Small intestine (tissue), 7 donors: ENCODE data around the gene FGGY. TPM values are rescaled to one million over a fixed set of nuclear protein-coding genes. Genes with fewer than 3 reads are reported as not detected.
A peak's percentile ranks its signal among the peaks of the same experiment; 100 is the strongest.
"Not testable (repeated sequence)": the region's sequence is repeated elsewhere in the genome, so short reads cannot be mapped to it uniquely, and the experiment has no call there.

Experiments used
- DNase-seq, 2 donors: peaks; one replicate each; pipeline versions ENCODE4 v3.0.0 to v3.0.0-alpha.2; 2013
- FAIRE-seq: peaks from 2 replicates; lab custom pipeline; 2012; peaks lifted over from hg19 to GRCh38; lab: Jason Lieb, UNC
- H3K27ac ChIP-seq, 3 donors: one replicate each; pipeline ENCODE4 v1.5.1; 2013; ENCODE audit warnings: low read length in 2 of 3, mild to moderate bottlenecking in 2 of 3, control low read depth in 1 of 3, inconsistent platforms in 1 of 3, low read depth in 1 of 3, moderate library complexity in 1 of 3
- H3K27me3 ChIP-seq, 3 donors: one replicate each; pipeline ENCODE4 v1.6.1; 2013; ENCODE audit warnings: low read length in 3 of 3, inconsistent platforms in 1 of 3; ENCODE audit not compliant: control insufficient read depth in 3 of 3, insufficient read depth in 3 of 3
- H3K36me3 ChIP-seq, 3 donors: one replicate each; pipeline ENCODE4 v1.6.1; 2013; ENCODE audit warnings: low read length in 3 of 3, inconsistent platforms in 1 of 3, low read depth in 1 of 3, mild to moderate bottlenecking in 1 of 3, moderate library complexity in 1 of 3; ENCODE audit not compliant: control insufficient read depth in 3 of 3, insufficient read depth in 2 of 3
- H3K4me1 ChIP-seq, 3 donors: one replicate each; pipeline ENCODE4 v1.6.1; 2013; ENCODE audit warnings: low read length in 2 of 3, inconsistent platforms in 1 of 3, low read depth in 1 of 3, mild to moderate bottlenecking in 1 of 3, moderate library complexity in 1 of 3; ENCODE audit not compliant: control insufficient read depth in 3 of 3, insufficient read depth in 2 of 3
- H3K4me3 ChIP-seq, 3 donors: one replicate each; pipeline ENCODE4 v1.5.1; 2013; ENCODE audit warnings: low read length in 3 of 3, control low read depth in 1 of 3, inconsistent platforms in 1 of 3, low read depth in 1 of 3, mild to moderate bottlenecking in 1 of 3, moderate library complexity in 1 of 3
- H3K9me3 ChIP-seq, 2 donors: one replicate each; pipeline ENCODE4 v1.6.1; 2013; ENCODE audit warnings: low read depth in 1 of 2, low read length in 1 of 2; ENCODE audit not compliant: control insufficient read depth in 2 of 2, insufficient read depth in 1 of 2
- WGBS, 3 donors: extraction: QIAGEN DNeasy Blood & Tissue Kit; methylation state at CpG; one replicate each; pipeline ENCODE4 v1.1.7; 2013; 5-methylcytosine and 5-hydroxymethylcytosine counted together
- polyA plus RNA-seq, 4 donors: library from polyadenylated mRNA; stranded (reverse) in 3 of 4; unstranded in 1 of 4; fragments of 200-250 nt in 3 of 4; fragments of 120-200 nt in 1 of 4; gene quantifications; one replicate each; pipeline versions ENCODE4 v1.2.1 to v1.2.3, GENCODE V29; 2013
- donor health status: healthy with polysubstance abuse.
- donor health status: control.
- donor health status: control.
- donor health status: Bipolar disorder and iron deficiency.
- donor health status: healthy.

Gene FGGY
- polyA plus RNA-seq, 4 donors, result 12.3 to 28.0 (median 15.0) TPM

GRCh38 chr1:59730302-59730701 lies 433.4 kb downstream of the FGGY start:
- Histone ChIP-seq H3K9me3 (peaks cover 0 to 4% of the 10 kb centered on the region in 2 donors), H3K27ac (peak overlapping the region in 2 of 3 donors; percentile 43 to 72), H3K4me1 (peaks cover 0 to 15% (median 8%) of the 10 kb centered on the region in 3 donors), H3K4me3 (no peak overlapping the region), H3K36me3 (peaks cover 0 to 13% (median 0%) of the 10 kb centered on the region in 3 donors), H3K27me3 (no peaks in the 10 kb centered on the region)
- FAIRE-seq (no peak), DNase-seq (no peak)
- 88 to 93% (median 92%) methylated on average over 1 of the region's 1 CpG for WGBS, 3 donors

GRCh38 chr1:59730759-59731478 lies 434.0 kb downstream of the FGGY start:
- H3K9me3 ChIP-seq, result peaks cover 0 to 10% of the 10 kb centered on the region in 2 donors
- H3K27ac ChIP-seq, result peak overlapping the region in 2 of 3 donors; percentile 43 to 74
- WGBS, 3 donors, result 26 to 34% (median 27%) methylated on average over 12 of the region's 12 CpGs
- H3K4me1 ChIP-seq, result peaks cover 0 to 15% (median 8%) of the 10 kb centered on the region in 3 donors
- H3K36me3 ChIP-seq, result peaks cover 0 to 13% (median 0%) of the 10 kb centered on the region in 3 donors
- no peaks in the 10 kb centered on the region for H3K27me3 ChIP-seq
- peak; percentile 91 to 92 for DNase-seq
- no peak for FAIRE-seq
- H3K4me3 ChIP-seq, result no peak overlapping the region

- peaks cover 0 to 13% (median 0%) of the 10 kb centered on the region in 3 donors for H3K36me3 ChIP-seq
- FAIRE-seq (no peak), DNase-seq (no peak)
- peaks cover 0 to 17% of the 10 kb centered on the region in 2 donors for H3K9me3 ChIP-seq
- no peaks in the 10 kb centered on the region for H3K27me3 ChIP-seq
- peaks cover 0 to 15% (median 8%) of the 10 kb centered on the region in 3 donors for H3K4me1 ChIP-seq
- no peak overlapping the region for H3K4me3 ChIP-seq
- 68 to 94% (median 81%) methylated on average over 1 of the region's 1 CpG for WGBS, 3 donors
- H3K27ac ChIP-seq, result peak overlapping the region in 2 of 3 donors; percentile 43 to 74
Observed at GRCh38 chr1:59731591-59731990, 434.7 kb downstream of the FGGY start.

- Histone ChIP-seq H3K36me3 (peaks cover 0 to 20% (median 0%) of the 10 kb centered on the region in 3 donors), H3K27ac (peak overlapping the region in 1 of 3 donors; percentile 74), H3K4me3 (no peak overlapping the region), H3K27me3 (no peaks in the 10 kb centered on the region), H3K4me1 (peaks cover 0 to 15% (median 8%) of the 10 kb centered on the region in 3 donors), H3K9me3 (peaks cover 0 to 25% of the 10 kb centered on the region in 2 donors)
- FAIRE-seq (no peak), DNase-seq (no peak)
- WGBS, 3 donors, result 75 to 95% (median 91%) methylated on average over 10 of the region's 10 CpGs
Observed at GRCh38 chr1:59732214-59732955, 435.5 kb downstream of the FGGY start.

- 90 to 94% (median 93%) methylated on average over 3 of the region's 3 CpGs for WGBS, 3 donors
- DNase-seq (no peak), FAIRE-seq (no peak)
- Histone ChIP-seq H3K27me3 (no peaks in the 10 kb centered on the region), H3K36me3 (peaks cover 0 to 20% (median 0%) of the 10 kb centered on the region in 3 donors), H3K9me3 (peaks cover 0 to 26% of the 10 kb centered on the region in 2 donors), H3K27ac (no peak overlapping the region), H3K4me1 (peaks cover 0 to 15% (median 8%) of the 10 kb centered on the region in 3 donors), H3K4me3 (no peak overlapping the region)
Observed at GRCh38 chr1:59733443-59734141, 436.7 kb downstream of the FGGY start.

GRCh38 chr1:59735927-59736326 lies 439.0 kb downstream of the FGGY start:
- H3K4me1 ChIP-seq, FAIRE-seq, DNase-seq, H3K4me3 ChIP-seq, H3K27ac ChIP-seq, H3K27me3 ChIP-seq: not testable (repeated sequence)
- H3K9me3 ChIP-seq, result peaks cover 0 to 26% of the 10 kb centered on the region in 2 donors
- WGBS, 3 donors, result 82 to 98% (median 95%) methylated on average over 3 of the region's 3 CpGs
- peaks cover 0 to 20% (median 0%) of the 10 kb centered on the region in 3 donors for H3K36me3 ChIP-seq

GRCh38 chr1:59736744-59737143 lies 439.9 kb downstream of the FGGY start:
- 93 to 95% (median 94%) methylated on average over 4 of the region's 4 CpGs for WGBS, 3 donors
- H3K4me3 ChIP-seq, result no peak overlapping the region
- H3K27ac ChIP-seq, result no peak overlapping the region
- H3K27me3 ChIP-seq, result no peaks in the 10 kb centered on the region
- peaks cover 0 to 26% of the 10 kb centered on the region in 2 donors for H3K9me3 ChIP-seq
- peaks cover 0 to 2% (median 1%) of the 10 kb centered on the region in 3 donors for H3K4me1 ChIP-seq
- FAIRE-seq (no peak), DNase-seq (no peak)
- H3K36me3 ChIP-seq, result peaks cover 0 to 20% (median 0%) of the 10 kb centered on the region in 3 donors

- peaks cover 0 to 19% (median 0%) of the 10 kb centered on the region in 3 donors for H3K36me3 ChIP-seq
- H3K4me3 ChIP-seq, result no peak overlapping the region
- FAIRE-seq (no peak), DNase-seq (peak in 1 of 2 donors; percentile 39)
- peaks cover 0 to 26% of the 10 kb centered on the region in 2 donors for H3K9me3 ChIP-seq
- H3K27ac ChIP-seq, result no peak overlapping the region
- 58 to 78% (median 63%) methylated on average over 5 of the region's 5 CpGs for WGBS, 3 donors
- H3K4me1 ChIP-seq, result no peaks in the 10 kb centered on the region
- H3K27me3 ChIP-seq, result no peaks in the 10 kb centered on the region
Observed at GRCh38 chr1:59737638-59738037, 440.7 kb downstream of the FGGY start.
